ENCODE measurements around the gene MMAB. TPM values are rescaled to one million over a fixed set of nuclear protein-coding genes. Genes with fewer than 3 reads are reported as not detected.

The MMAB gene
- total and polyA plus RNA-seq, 2 of the 13 experiments (the other 11 are each of a cell fraction or from before 2014, with no cell fraction given), result 26.1 to 77.3 TPM

DNA sequence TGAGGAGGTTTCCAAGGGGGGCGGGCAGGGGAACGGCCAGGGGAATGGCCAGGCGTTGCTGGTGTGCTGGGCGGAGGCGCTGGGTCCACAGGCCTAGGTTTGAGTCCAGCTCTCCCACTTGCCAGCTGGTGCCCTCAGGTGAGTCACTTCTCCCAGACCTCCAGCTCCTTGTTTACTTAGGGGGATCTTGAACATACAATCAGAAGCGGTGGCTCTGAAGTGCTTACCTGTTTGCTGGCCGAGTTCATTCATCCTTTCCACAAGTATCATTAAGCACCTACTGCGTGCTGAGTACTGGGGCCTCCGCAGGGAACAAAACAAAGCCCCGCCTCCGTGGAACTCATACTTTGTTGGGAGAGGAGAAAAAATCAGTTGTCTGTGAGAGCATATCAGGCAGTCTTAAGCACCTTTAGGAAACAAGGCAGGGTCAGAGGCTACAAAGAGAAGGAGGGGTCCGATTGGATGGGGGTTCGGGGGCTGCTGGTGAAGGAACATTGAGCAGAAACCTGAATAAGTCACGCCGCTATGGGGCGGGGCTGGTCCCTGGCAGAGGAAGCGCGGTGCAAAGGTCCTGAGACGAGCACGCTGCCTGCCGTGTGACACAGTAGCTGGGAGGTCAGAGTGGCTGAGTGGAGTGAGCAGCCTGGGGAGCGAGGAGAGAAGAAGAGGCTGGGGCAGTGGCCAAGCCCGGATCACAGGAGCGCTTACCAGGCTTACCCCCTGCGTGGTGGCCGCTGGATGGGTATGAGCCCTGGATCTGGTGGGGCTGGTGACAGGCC lies 15.3 kb upstream of the MMAB start (continued):
- TF ChIP-seq, protein P1, sequence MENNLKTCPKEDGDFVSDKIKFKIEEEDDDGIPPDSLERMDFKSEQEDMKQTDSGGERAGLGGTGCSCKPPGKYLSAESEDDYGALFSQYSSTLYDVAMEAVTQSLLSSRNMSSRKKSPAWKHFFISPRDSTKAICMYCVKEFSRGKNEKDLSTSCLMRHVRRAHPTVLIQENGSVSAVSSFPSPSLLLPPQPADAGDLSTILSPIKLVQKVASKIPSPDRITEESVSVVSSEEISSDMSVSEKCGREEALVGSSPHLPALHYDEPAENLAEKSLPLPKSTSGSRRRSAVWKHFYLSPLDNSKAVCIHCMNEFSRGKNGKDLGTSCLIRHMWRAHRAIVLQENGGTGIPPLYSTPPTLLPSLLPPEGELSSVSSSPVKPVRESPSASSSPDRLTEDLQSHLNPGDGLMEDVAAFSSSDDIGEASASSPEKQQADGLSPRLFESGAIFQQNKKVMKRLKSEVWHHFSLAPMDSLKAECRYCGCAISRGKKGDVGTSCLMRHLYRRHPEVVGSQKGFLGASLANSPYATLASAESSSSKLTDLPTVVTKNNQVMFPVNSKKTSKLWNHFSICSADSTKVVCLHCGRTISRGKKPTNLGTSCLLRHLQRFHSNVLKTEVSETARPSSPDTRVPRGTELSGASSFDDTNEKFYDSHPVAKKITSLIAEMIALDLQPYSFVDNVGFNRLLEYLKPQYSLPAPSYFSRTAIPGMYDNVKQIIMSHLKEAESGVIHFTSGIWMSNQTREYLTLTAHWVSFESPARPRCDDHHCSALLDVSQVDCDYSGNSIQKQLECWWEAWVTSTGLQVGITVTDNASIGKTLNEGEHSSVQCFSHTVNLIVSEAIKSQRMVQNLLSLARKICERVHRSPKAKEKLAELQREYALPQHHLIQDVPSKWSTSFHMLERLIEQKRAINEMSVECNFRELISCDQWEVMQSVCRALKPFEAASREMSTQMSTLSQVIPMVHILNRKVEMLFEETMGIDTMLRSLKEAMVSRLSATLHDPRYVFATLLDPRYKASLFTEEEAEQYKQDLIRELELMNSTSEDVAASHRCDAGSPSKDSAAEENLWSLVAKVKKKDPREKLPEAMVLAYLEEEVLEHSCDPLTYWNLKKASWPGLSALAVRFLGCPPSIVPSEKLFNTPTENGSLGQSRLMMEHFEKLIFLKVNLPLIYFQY (CRISPR knock-in tag; IDR thresholded peaks at IDR 0.05; ENCODE audit: borderline replicate concordance), result no peak
- TF ChIP-seq SAP130 (CRISPR knock-in tag; IDR thresholded peaks at IDR 0.05; ENCODE audit: low read depth), result peak; percentile 39
- TF ChIP-seq, protein P2, sequence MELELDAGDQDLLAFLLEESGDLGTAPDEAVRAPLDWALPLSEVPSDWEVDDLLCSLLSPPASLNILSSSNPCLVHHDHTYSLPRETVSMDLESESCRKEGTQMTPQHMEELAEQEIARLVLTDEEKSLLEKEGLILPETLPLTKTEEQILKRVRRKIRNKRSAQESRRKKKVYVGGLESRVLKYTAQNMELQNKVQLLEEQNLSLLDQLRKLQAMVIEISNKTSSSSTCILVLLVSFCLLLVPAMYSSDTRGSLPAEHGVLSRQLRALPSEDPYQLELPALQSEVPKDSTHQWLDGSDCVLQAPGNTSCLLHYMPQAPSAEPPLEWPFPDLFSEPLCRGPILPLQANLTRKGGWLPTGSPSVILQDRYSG (CRISPR knock-in tag; IDR thresholded peaks at IDR 0.05), result no peak
- TF ChIP-seq ESRRA (CRISPR knock-in tag; IDR thresholded peaks at IDR 0.05; ENCODE audit: low read depth), result peak; percentile 36; the same call in 1 of the 2 replicates
- no peak for TF ChIP-seq HMG20B (CRISPR knock-in tag; conservative IDR thresholded peaks at IDR 0.05)
- TF ChIP-seq KDM6A (CRISPR knock-in tag; IDR thresholded peaks at IDR 0.05; ENCODE audit: low read depth), result no peak
- TF ChIP-seq ZNF552 (CRISPR knock-in tag; IDR thresholded peaks at IDR 0.05; ENCODE audit: borderline replicate concordance), result no peak
- TF ChIP-seq FOXA3 (CRISPR knock-in tag; IDR thresholded peaks at IDR 0.05), result peak; percentile 85
- TF ChIP-seq ZBTB38 (CRISPR knock-in tag; IDR thresholded peaks at IDR 0.05), result no peak
- no peak for TF ChIP-seq ZMYM4 (CRISPR knock-in tag; IDR thresholded peaks at IDR 0.05)
- TF ChIP-seq RFX1 (IDR thresholded peaks at IDR 0.05), result no peak
- no peak for TF ChIP-seq SMAD3 (CRISPR knock-in tag; IDR thresholded peaks at IDR 0.05)
- TF ChIP-seq ZNF460 (CRISPR knock-in tag; IDR thresholded peaks at IDR 0.05; ENCODE audit: borderline replicate concordance), result no peak
- TF ChIP-seq, protein P3, sequence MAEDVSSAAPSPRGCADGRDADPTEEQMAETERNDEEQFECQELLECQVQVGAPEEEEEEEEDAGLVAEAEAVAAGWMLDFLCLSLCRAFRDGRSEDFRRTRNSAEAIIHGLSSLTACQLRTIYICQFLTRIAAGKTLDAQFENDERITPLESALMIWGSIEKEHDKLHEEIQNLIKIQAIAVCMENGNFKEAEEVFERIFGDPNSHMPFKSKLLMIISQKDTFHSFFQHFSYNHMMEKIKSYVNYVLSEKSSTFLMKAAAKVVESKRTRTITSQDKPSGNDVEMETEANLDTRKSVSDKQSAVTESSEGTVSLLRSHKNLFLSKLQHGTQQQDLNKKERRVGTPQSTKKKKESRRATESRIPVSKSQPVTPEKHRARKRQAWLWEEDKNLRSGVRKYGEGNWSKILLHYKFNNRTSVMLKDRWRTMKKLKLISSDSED (CRISPR knock-in tag; IDR thresholded peaks at IDR 0.05), result no peak
- no peak for TF ChIP-seq PHB2 (IDR thresholded peaks at IDR 0.05; ENCODE audit: partially characterized antibody)
- no peak for TF ChIP-seq ZNF24 (IDR thresholded peaks at IDR 0.05)
- TF ChIP-seq HOXA3 (CRISPR knock-in tag; IDR thresholded peaks at IDR 0.05), result peak; percentile 45; the same call in 1 of the 2 replicates
- no peak for TF ChIP-seq REL (CRISPR knock-in tag; conservative IDR thresholded peaks at IDR 0.05)
- TF ChIP-seq, protein P4, sequence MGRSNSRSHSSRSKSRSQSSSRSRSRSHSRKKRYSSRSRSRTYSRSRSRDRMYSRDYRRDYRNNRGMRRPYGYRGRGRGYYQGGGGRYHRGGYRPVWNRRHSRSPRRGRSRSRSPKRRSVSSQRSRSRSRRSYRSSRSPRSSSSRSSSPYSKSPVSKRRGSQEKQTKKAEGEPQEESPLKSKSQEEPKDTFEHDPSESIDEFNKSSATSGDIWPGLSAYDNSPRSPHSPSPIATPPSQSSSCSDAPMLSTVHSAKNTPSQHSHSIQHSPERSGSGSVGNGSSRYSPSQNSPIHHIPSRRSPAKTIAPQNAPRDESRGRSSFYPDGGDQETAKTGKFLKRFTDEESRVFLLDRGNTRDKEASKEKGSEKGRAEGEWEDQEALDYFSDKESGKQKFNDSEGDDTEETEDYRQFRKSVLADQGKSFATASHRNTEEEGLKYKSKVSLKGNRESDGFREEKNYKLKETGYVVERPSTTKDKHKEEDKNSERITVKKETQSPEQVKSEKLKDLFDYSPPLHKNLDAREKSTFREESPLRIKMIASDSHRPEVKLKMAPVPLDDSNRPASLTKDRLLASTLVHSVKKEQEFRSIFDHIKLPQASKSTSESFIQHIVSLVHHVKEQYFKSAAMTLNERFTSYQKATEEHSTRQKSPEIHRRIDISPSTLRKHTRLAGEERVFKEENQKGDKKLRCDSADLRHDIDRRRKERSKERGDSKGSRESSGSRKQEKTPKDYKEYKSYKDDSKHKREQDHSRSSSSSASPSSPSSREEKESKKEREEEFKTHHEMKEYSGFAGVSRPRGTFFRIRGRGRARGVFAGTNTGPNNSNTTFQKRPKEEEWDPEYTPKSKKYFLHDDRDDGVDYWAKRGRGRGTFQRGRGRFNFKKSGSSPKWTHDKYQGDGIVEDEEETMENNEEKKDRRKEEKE (IDR thresholded peaks at IDR 0.05), result no peak

All from HepG2 (cell line).